Fibroblast of pulmonary artery (primary cell): ENCODE measurements around the gene PSME4.
"Not testable (repeated sequence)": the region's sequence is repeated elsewhere in the genome, so short reads cannot be mapped to it uniquely, and the experiment has no call there.

ENCODE experiments used
- DNase-seq: peaks from one replicate; pipeline ENCODE4 v3.0.0-alpha.2; 2010; ENCODE audit warnings: low read depth
- H3K4me3 ChIP-seq: replicated peaks from 2 replicates; pipeline ENCODE4 v1.5.1; 2011; ENCODE audit warnings: low read depth, mild to moderate bottlenecking, control low read depth, low read length, moderate library complexity
- CTCF ChIP-seq: IDR thresholded peaks from 2 replicates; pipeline ENCODE4 v1.5.1; 2011; ENCODE audit warnings: mild to moderate bottlenecking, control low read depth, low read length, inconsistent platforms; ENCODE audit errors: missing control alignments

Gene PSME4

GRCh38 chr2:53987336-53987921, 16.6 kb upstream of the PSME4 start:
- H3K4me3 ChIP-seq = no peak overlapping the region
- peak; percentile 51 for DNase-seq
- no peak for TF ChIP-seq CTCF

- no peak overlapping the region for H3K4me3 ChIP-seq
- no peak for TF ChIP-seq CTCF
- DNase-seq = no peak
These were observed 14.9 kb upstream of the PSME4 start for GRCh38 chr2:53985646-53986045.

GRCh38 chr2:53969968-53970723, 647 bp downstream of the PSME4 start:
- peak overlapping the region; percentile 95 for H3K4me3 ChIP-seq
- no peak for TF ChIP-seq CTCF
- DNase-seq = peak; percentile 44

- peak; percentile 69 for DNase-seq
- peak overlapping the region; percentile 95 for H3K4me3 ChIP-seq
- no peak for TF ChIP-seq CTCF
These were observed 1.4 kb downstream of the PSME4 start for GRCh38 chr2:53969285-53969967.

GRCh38 chr2:53964987-53965687, 5.7 kb downstream of the PSME4 start:
- no peak for TF ChIP-seq CTCF
- no peak for DNase-seq
- no peak overlapping the region for H3K4me3 ChIP-seq

GRCh38 chr2:53964257-53964952, 6.4 kb downstream of the PSME4 start:
- H3K4me3 ChIP-seq = no peak overlapping the region
- TF ChIP-seq CTCF = no peak
- DNase-seq = no peak

GRCh38 chr2:53961478-53962216, 9.1 kb downstream of the PSME4 start:
- not testable (repeated sequence) for H3K4me3 ChIP-seq, DNase-seq
